Middle frontal gyrus (tissue), 1 donor: ENCODE results near the gene SUSD2.
"Not testable (repeated sequence)": the region's sequence is repeated elsewhere in the genome, so short reads cannot be mapped to it uniquely, and the experiment has no call there.

Experiments used
- DNase-seq: peaks from one replicate; pipeline ENCODE4 v3.0.0-alpha.2; 2015; ENCODE audit warnings: low spot score; ENCODE audit errors: extremely low spot score

Gene SUSD2

GRCh38 chr22:24181088-24181995, at the start of gene SUSD2:
Gene SUSD2 (plus strand): TSS chr22:24181487. CDS start chr22:24181520, 33 bp downstream.
- DNase-seq = no peak

- DNase-seq = no peak
These were observed 47.9 kb upstream of the SUSD2 start for GRCh38 chr22:24133187-24133965.

GRCh38 chr22:24134090-24134846, 47.0 kb upstream of the SUSD2 start:
- peak; percentile 62 for DNase-seq

GRCh38 chr22:24136533-24136932, 44.8 kb upstream of the SUSD2 start:
- DNase-seq = not testable (repeated sequence)

- DNase-seq = no peak
These were observed 43.7 kb upstream of the SUSD2 start for GRCh38 chr22:24137595-24137994.

GRCh38 chr22:24138649-24139420, 42.5 kb upstream of the SUSD2 start:
- no peak for DNase-seq

GRCh38 chr22:24140357-24140756, 40.9 kb upstream of the SUSD2 start:
- DNase-seq = peak; percentile 31

- DNase-seq = no peak
These were observed 39.7 kb upstream of the SUSD2 start for GRCh38 chr22:24141586-24141985.

- DNase-seq = no peak
These were observed 39.0 kb upstream of the SUSD2 start for GRCh38 chr22:24142241-24142640.

- DNase-seq = no peak
These were observed 38.5 kb upstream of the SUSD2 start for GRCh38 chr22:24142831-24143230.

GRCh38 chr22:24144056-24144777, 37.1 kb upstream of the SUSD2 start:
- no peak for DNase-seq

GRCh38 chr22:24144778-24145085, 36.6 kb upstream of the SUSD2 start:
- no peak for DNase-seq

- no peak for DNase-seq
These were observed 35.7 kb upstream of the SUSD2 start for GRCh38 chr22:24145446-24146193.

- DNase-seq = no peak
These were observed 35.1 kb upstream of the SUSD2 start for GRCh38 chr22:24146194-24146616.

- no peak for DNase-seq
These were observed 34.4 kb upstream of the SUSD2 start for GRCh38 chr22:24146791-24147353.

GRCh38 chr22:24147666-24148065, 33.6 kb upstream of the SUSD2 start:
- no peak for DNase-seq

- DNase-seq = no peak
These were observed 32.8 kb upstream of the SUSD2 start for GRCh38 chr22:24148266-24149197.

GRCh38 chr22:24149198-24149590, 32.1 kb upstream of the SUSD2 start:
- no peak for DNase-seq
